ENCODE results near the gene FGF18. TPM values are rescaled to one million over a fixed set of nuclear protein-coding genes. Genes with fewer than 3 reads are reported as not detected.
"Not testable (repeated sequence)": the region's sequence is repeated elsewhere in the genome, so short reads cannot be mapped to it uniquely, and the experiment has no call there.

Gene FGF18
- total RNA-seq, 1 donor from 2014 or later = 30.4 TPM

- intact Hi-C loops (cut with micrococcal nuclease) = no loop called here
- Histone ChIP-seq H3K4me1 (peaks cover 36% of the 10 kb centered on the region), H3K27ac (replicated peaks) (peak overlapping the region; percentile 86), H3K27me3 (ENCODE audit: low read depth) (no peaks in the 10 kb centered on the region), H3K9me3 (replicated peaks) (no peaks in the 10 kb centered on the region), H3K4me3 (peak overlapping the region; percentile 33), H3K36me3 (no peaks in the 10 kb centered on the region)
- peak; percentile 78 for DNase-seq
- TF ChIP-seq CTCF (IDR thresholded peaks at IDR 0.05; ENCODE audit: borderline replicate concordance) = no peak
These were observed 75.1 kb downstream of the FGF18 start for GRCh38 chr5:171494452-171495121.

GRCh38 chr5:171495122-171495700, 75.8 kb downstream of the FGF18 start:
- Histone ChIP-seq H3K27me3 (ENCODE audit: low read depth) (no peaks in the 10 kb centered on the region), H3K4me1 (peaks cover 36% of the 10 kb centered on the region), H3K4me3 (peak overlapping the region; percentile 33), H3K27ac (replicated peaks) (peak overlapping the region; percentile 86), H3K9me3 (replicated peaks) (no peaks in the 10 kb centered on the region), H3K36me3 (no peaks in the 10 kb centered on the region)
- no peak for DNase-seq
- intact Hi-C loops (cut with micrococcal nuclease) = no loop called here
- TF ChIP-seq CTCF (IDR thresholded peaks at IDR 0.05; ENCODE audit: borderline replicate concordance) = no peak

- no peak for DNase-seq
- H3K27ac ChIP-seq (replicated peaks) = peak overlapping the region; percentile 86
These were observed 77.0 kb downstream of the FGF18 start for GRCh38 chr5:171496456-171496855.

GRCh38 chr5:171497494-171497893, 78.0 kb downstream of the FGF18 start:
- DNase-seq; H3K27me3 ChIP-seq (ENCODE audit: low read depth); H3K4me3 ChIP-seq; H3K27ac ChIP-seq (replicated peaks); intact Hi-C loops (cut with micrococcal nuclease); H3K9me3 ChIP-seq (replicated peaks); H3K36me3 ChIP-seq: not testable (repeated sequence)
- H3K4me1 ChIP-seq = peaks cover 36% of the 10 kb centered on the region

More at GRCh38 chr5:171496456-171496855, 77.0 kb downstream of the FGF18 start:
- H3K4me3 ChIP-seq = no peak overlapping the region
- peaks cover 36% of the 10 kb centered on the region for H3K4me1 ChIP-seq
- H3K27me3 ChIP-seq (ENCODE audit: low read depth) = no peaks in the 10 kb centered on the region
- H3K36me3 ChIP-seq = no peaks in the 10 kb centered on the region
- intact Hi-C loops (cut with micrococcal nuclease) = no loop called here
- no peaks in the 10 kb centered on the region for H3K9me3 ChIP-seq (replicated peaks)
- TF ChIP-seq CTCF (IDR thresholded peaks at IDR 0.05; ENCODE audit: borderline replicate concordance) = no peak

GRCh38 chr5:171498166-171498565, 78.7 kb downstream of the FGF18 start:
- no peak for TF ChIP-seq CTCF (IDR thresholded peaks at IDR 0.05; ENCODE audit: borderline replicate concordance)
- Histone ChIP-seq H3K27ac (replicated peaks) (no peak overlapping the region), H3K9me3 (replicated peaks) (no peaks in the 10 kb centered on the region), H3K36me3 (no peaks in the 10 kb centered on the region), H3K27me3 (ENCODE audit: low read depth) (no peaks in the 10 kb centered on the region), H3K4me3 (no peak overlapping the region), H3K4me1 (peaks cover 36% of the 10 kb centered on the region)
- intact Hi-C loops (cut with micrococcal nuclease) = no loop called here
- no peak for DNase-seq

GRCh38 chr5:171499611-171500010, 80.2 kb downstream of the FGF18 start:
- H3K4me1 ChIP-seq = peaks cover 23% of the 10 kb centered on the region
- DNase-seq = no peak
- no peaks in the 10 kb centered on the region for H3K9me3 ChIP-seq (replicated peaks)
- H3K36me3 ChIP-seq = no peaks in the 10 kb centered on the region
- intact Hi-C loops (cut with micrococcal nuclease) = no loop called here
- H3K27me3 ChIP-seq (ENCODE audit: low read depth) = no peaks in the 10 kb centered on the region
- H3K27ac ChIP-seq (replicated peaks) = no peak overlapping the region
- TF ChIP-seq CTCF (IDR thresholded peaks at IDR 0.05; ENCODE audit: borderline replicate concordance) = no peak
- H3K4me3 ChIP-seq = no peak overlapping the region

All from left ventricle myocardium inferior (tissue), 1 donor.